Memory B cell (primary cell): ENCODE data around the gene KCND2.
"Not testable (repeated sequence)": the region's sequence is repeated elsewhere in the genome, so short reads cannot be mapped to it uniquely, and the experiment has no call there.

ENCODE experiments used
- ATAC-seq: fragments of 150-1000 bp; cut with Tn5 transposase; 2 replicates; pipeline ENCODE4 v1.10.0; 2021; ENCODE audit warnings: low read depth, mild to moderate bottlenecking, moderate library complexity
- DNase-seq, 2 donors: peaks; one replicate each; pipeline ENCODE4 v3.0.0; 2022; ENCODE audit warnings: low spot score in 2 of 2
- H3K27ac Mint-ChIP-seq: one replicate; pipeline ENCODE4 v1.8.0; 2022; ENCODE audit warnings: mild to moderate bottlenecking, moderate library complexity, mixed read lengths
- H3K27me3 Mint-ChIP-seq: one replicate; pipeline ENCODE4 v1.8.0; 2022; ENCODE audit warnings: mixed read lengths
- H3K36me3 Mint-ChIP-seq: one replicate; pipeline ENCODE4 v1.8.0; 2022; ENCODE audit warnings: mild to moderate bottlenecking, mixed read lengths
- H3K4me1 Mint-ChIP-seq: one replicate; pipeline ENCODE4 v1.8.0; 2022; ENCODE audit warnings: mixed read lengths
- H3K4me3 Mint-ChIP-seq: one replicate; pipeline ENCODE4 v1.8.0; 2022; ENCODE audit warnings: mild to moderate bottlenecking, moderate library complexity, mixed read lengths
- H3K9me3 Mint-ChIP-seq: one replicate; pipeline ENCODE4 v1.8.0; 2022; ENCODE audit warnings: mixed read lengths

Gene KCND2

DNA sequence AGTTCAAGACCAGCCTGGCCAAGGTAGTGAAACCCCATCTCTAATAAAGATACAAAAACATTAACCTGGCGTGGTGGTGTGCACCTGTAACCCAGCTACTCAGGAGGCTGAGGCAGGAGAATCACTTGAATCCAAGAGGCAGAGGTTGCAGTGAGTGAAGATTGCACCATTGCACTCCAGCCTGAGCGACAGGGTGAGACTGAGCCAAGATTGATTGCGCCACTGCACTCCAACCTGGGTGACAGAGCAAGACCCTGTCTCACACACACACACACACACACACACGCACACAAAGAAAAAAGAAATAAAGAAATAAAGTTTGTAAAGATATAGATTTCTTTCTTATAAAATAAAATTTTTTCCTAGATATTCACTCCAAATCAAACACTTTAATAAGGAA lies 305.7 kb downstream of the KCND2 start:
- not testable (repeated sequence) for ATAC-seq, H3K9me3 Mint-ChIP-seq, H3K4me3 Mint-ChIP-seq, H3K36me3 Mint-ChIP-seq, H3K27me3 Mint-ChIP-seq, H3K4me1 Mint-ChIP-seq, H3K27ac Mint-ChIP-seq, DNase-seq

DNA sequence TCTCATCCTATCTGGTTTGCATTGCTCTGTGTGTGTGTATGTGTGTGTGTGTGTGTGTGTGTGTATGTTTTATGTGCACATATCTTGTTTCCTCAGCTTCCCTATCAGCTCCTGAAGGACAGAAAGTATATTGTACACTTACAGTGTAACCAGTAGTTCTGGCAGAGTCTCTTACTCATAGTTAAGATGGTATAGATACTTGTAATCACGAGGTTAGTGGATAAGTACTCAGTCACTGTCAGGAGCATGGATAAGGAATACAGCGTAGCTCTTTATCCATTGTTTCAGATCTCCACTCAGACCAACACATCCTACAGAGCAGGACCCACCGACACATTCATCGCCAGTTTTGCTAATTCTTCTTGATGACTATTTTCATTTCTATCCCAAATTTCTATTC lies 309.9 kb downstream of the KCND2 start:
- Mint-ChIP-seq H3K36me3 (no peaks in the 10 kb centered on the region), H3K4me3 (no peak overlapping the region), H3K27ac (no peak overlapping the region), H3K4me1 (no peaks in the 10 kb centered on the region), H3K9me3 (peaks cover under 1% of the 10 kb centered on the region), H3K27me3 (no peaks in the 10 kb centered on the region)
- ATAC-seq (no peak), DNase-seq (no peak)

DNA sequence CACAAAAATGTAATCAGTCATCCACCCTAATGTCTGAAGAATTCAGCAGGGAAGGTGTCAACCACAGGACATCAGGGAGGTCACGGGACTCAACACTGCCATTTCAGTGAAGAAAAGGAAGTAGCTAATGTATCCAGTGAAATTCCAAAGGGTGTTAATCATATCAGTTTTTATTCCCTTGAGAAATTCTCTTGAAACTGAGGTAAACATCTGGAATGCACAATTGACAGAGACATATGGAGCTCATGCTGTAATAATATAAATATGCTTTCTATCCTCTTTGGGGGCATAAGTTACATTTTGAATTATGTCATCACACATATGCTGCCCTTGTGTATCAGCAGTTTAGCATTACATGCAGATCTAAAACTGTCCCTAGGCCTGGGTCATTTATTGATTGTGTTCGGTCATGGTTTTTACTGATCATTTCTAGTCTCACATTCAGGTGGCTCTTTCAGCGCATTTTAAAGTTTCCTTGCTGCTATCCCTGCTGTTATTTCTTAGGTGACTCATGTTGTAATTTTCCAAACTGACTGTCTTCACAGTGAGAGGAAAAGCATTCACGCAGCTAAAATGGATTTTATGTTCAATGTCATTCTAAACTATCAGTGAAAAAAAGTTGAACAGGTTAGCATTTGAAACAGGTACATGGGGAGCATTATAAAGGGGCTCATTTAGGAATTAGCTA lies 311.1 kb downstream of the KCND2 start:
- Mint-ChIP-seq H3K27ac (no peak overlapping the region), H3K36me3 (no peaks in the 10 kb centered on the region), H3K4me1 (no peaks in the 10 kb centered on the region), H3K27me3 (no peaks in the 10 kb centered on the region), H3K9me3 (no peaks in the 10 kb centered on the region), H3K4me3 (no peak overlapping the region)
- no peak for ATAC-seq
- DNase-seq: no peak

DNA sequence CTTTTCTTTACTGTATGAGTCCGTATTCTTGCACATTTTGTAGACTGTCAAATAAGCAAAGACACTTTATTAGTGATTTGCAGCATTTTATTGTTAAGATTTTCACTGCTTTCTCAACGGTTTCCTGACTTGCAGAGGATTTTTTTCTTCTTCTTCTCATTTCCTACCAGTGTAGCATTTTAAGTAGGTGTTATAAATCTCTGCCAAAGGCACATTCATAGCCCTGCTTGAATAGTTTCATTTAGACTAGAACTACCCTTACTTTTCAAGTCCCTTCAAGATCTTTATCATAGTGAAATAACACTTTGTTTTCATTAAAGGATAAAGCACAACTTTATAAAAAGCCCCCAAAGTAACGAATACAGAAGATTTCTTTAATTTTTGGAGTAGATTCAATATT lies 313.6 kb downstream of the KCND2 start:
- Mint-ChIP-seq H3K4me1 (no peaks in the 10 kb centered on the region), H3K9me3 (no peaks in the 10 kb centered on the region), H3K4me3 (no peak overlapping the region), H3K27ac (no peak overlapping the region), H3K27me3 (no peaks in the 10 kb centered on the region), H3K36me3 (no peaks in the 10 kb centered on the region)
- DNase-seq (no peak), ATAC-seq (no peak)

DNA sequence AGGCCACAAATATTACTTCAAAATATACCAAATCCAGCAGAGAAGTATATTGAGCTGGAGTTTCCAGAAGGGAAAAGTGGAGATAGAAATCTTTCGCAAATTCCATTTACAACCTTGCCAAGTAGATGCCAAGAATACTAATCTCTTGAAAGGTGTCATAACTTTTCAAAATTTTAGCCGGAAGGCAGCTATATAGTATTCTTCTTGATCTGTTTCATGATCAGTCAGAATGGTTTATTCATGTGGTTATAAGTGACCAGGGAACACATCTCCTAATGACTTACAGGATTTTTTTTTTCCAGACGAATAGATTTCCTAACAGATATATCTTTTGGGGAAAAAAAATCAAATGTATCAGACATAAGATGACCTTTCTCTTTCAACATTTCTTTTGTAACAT lies 314.3 kb downstream of the KCND2 start:
- no peak overlapping the region for H3K27ac Mint-ChIP-seq
- H3K36me3 Mint-ChIP-seq: no peaks in the 10 kb centered on the region
- DNase-seq (no peak), ATAC-seq (no peak)
- H3K4me3 Mint-ChIP-seq: no peak overlapping the region
- no peaks in the 10 kb centered on the region for H3K9me3 Mint-ChIP-seq
- no peaks in the 10 kb centered on the region for H3K4me1 Mint-ChIP-seq
- H3K27me3 Mint-ChIP-seq: no peaks in the 10 kb centered on the region

DNA sequence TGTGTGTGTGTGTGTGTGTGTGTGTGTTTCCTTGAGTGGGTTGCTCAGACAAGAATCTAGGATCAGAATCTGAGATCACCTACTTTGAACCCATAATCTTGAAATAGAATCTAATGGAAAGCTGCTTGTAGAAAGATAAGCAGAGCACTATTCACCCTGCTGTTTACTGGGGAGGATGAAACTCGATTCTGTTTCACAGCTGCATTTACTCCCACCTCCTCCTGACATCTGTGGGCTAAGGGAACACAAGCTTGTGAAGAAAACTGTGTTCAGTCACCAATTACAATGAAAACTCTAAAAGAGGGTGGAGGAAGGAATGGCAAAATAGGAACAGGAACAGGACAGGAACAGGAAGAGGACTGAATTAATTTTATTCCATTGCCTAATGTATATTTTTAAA lies 315.4 kb downstream of the KCND2 start:
- no peak overlapping the region for H3K4me3 Mint-ChIP-seq
- H3K4me1 Mint-ChIP-seq: no peaks in the 10 kb centered on the region
- H3K27ac Mint-ChIP-seq: no peak overlapping the region
- H3K9me3 Mint-ChIP-seq: no peaks in the 10 kb centered on the region
- no peaks in the 10 kb centered on the region for H3K27me3 Mint-ChIP-seq
- DNase-seq (no peak), ATAC-seq (no peak)
- H3K36me3 Mint-ChIP-seq: no peaks in the 10 kb centered on the region

DNA sequence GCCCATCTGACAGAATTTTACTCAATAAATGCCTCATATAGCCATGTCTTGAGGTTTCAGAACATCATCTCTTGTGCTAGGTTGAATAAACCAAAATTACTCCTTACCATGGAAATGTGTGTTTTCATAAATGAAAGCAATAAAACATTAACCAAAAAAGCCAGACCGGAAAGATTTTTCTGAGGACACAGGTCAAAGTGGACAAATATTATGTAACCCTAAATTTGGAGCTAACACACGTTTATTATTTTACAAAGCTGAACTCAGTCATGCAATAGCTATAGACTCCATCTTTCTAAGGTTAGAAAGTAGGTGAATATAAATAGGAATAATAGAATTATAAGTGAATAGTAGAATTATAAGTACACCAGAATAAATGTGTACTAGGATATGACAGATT lies 315.9 kb downstream of the KCND2 start:
- ATAC-seq: no peak
- Mint-ChIP-seq H3K36me3 (no peaks in the 10 kb centered on the region), H3K4me1 (no peaks in the 10 kb centered on the region), H3K4me3 (no peak overlapping the region), H3K27me3 (no peaks in the 10 kb centered on the region), H3K9me3 (no peaks in the 10 kb centered on the region), H3K27ac (no peak overlapping the region)
- no peak for DNase-seq

DNA sequence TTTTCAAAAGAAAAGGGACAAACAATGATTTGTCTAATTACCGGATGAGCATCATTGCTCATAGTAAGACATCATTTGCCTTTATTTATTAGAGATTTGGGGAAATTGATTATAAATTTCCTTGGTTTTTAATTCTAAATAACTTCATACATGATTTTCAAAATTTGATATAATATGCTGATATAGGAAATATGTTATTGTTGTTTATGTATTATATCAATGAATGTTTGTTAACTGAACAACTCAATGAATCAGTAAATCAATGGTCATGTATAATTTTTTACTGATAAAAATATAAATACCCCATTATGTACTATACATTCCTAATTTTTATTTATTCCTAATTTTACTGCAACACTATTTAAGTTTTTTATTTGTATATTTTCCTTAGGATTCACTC lies 327.6 kb downstream of the KCND2 start:
- ATAC-seq (no peak), DNase-seq (no peak)
- Mint-ChIP-seq H3K9me3 (peaks cover 5% of the 10 kb centered on the region), H3K27me3 (no peaks in the 10 kb centered on the region), H3K36me3 (no peaks in the 10 kb centered on the region), H3K4me3 (no peak overlapping the region), H3K4me1 (no peaks in the 10 kb centered on the region), H3K27ac (no peak overlapping the region)

DNA sequence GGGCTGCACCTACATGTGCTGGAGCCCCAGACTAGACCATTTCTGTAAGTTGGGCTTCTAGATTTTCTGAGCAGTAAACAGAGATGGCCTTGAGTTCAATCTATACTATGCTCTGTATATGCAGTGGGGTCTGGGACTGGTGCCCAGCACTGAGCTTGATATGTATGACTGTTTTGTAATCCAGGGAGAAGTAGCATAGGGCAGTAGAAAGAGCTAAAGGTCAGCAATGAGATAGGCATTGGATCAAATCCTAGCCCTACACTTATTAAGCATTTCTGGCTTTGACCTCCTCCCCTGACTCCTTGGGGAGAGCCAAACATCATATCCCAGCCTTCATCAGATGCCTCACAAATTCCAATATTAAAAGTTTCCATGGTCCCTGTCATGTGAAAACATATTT lies 330.4 kb downstream of the KCND2 start:
- DNase-seq (no peak), ATAC-seq (no peak)
- Mint-ChIP-seq H3K4me1 (no peaks in the 10 kb centered on the region), H3K4me3 (no peak overlapping the region), H3K27ac (no peak overlapping the region), H3K9me3 (peaks cover 7% of the 10 kb centered on the region), H3K36me3 (no peaks in the 10 kb centered on the region), H3K27me3 (no peaks in the 10 kb centered on the region)

DNA sequence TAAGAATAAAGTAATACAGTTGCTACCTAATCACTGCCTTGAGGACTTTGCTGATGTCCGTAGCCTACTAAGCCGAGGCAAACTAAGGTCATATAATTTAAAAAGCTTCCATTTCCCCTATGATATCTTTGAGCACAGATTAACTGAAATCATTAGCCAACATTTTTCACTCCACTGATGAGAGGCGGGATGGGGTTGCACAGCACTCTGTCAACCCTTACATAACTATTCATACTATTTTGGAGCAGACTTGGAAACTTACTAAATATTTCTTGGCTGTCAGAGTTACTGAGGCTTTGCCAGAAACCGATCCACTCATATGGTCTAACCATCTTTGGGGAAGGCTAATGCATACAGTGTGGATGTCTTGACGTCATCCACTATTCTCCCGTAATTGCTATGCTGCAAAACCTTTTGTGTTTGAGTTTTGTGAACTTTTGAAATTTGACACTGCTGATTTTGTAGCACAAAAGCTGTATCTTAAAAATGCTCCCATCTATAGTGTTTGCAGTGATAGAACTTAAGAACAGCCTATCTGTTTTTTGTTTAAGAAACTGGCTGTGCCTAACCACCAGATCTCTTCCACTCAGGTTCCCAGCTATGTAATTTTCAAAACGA lies 336.3 kb downstream of the KCND2 start:
- DNase-seq: no peak
- peaks cover 10% of the 10 kb centered on the region for H3K9me3 Mint-ChIP-seq
- H3K27ac Mint-ChIP-seq: no peak overlapping the region
- no peaks in the 10 kb centered on the region for H3K4me1 Mint-ChIP-seq
- H3K27me3 Mint-ChIP-seq: no peaks in the 10 kb centered on the region
- no peak for ATAC-seq
- no peak overlapping the region for H3K4me3 Mint-ChIP-seq
- no peaks in the 10 kb centered on the region for H3K36me3 Mint-ChIP-seq

DNA sequence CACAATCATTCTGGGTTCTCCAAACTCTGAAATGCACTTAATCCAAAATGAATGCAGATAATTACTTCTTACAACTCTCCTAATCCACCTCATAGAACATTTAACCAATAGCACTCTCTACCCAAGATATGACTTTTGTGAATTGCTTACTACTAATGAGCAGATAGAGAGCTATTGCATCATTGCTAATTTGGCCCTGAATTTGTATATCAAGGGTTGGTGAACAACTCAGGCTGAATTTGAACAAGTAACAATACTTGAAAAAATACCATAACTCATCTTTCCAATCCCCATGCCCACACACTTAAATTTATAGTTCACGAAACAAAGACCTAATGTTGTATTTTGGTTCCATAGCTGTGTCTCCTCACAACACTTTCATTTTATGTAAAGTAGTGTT lies 339.0 kb downstream of the KCND2 start:
- H3K4me3 Mint-ChIP-seq: no peak overlapping the region

DNA sequence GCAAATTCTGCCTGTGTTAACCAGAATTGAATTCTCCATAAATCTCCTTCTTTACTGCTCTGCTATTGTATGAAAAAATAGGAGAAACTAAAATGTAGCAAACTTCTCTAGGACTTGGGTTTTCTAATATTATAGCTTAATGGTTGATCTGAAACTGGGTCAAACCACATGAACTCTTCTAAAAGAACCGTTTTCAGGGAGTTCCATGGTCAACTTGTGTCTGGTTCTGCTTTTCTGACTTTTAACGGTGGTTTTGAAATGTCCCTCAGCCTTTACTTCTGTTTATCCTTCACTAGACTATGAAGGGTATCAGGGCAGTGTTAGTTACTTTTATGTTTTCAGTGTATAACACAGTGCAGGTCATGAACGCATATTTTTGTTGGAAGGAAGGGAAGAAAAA lies 342.7 kb downstream of the KCND2 start:
- Mint-ChIP-seq H3K4me3 (no peak overlapping the region), H3K4me1 (no peaks in the 10 kb centered on the region), H3K36me3 (no peaks in the 10 kb centered on the region), H3K27me3 (no peaks in the 10 kb centered on the region), H3K27ac (no peak overlapping the region), H3K9me3 (peaks cover 3% of the 10 kb centered on the region)
- DNase-seq (no peak), ATAC-seq (no peak)

More for the DNA sequence above, 339.0 kb downstream of the KCND2 start:
- no peaks in the 10 kb centered on the region for H3K4me1 Mint-ChIP-seq
- H3K27ac Mint-ChIP-seq: no peak overlapping the region
- H3K36me3 Mint-ChIP-seq: no peaks in the 10 kb centered on the region
- DNase-seq: no peak
- no peak for ATAC-seq
- peaks cover 3% of the 10 kb centered on the region for H3K9me3 Mint-ChIP-seq
- no peaks in the 10 kb centered on the region for H3K27me3 Mint-ChIP-seq

DNA sequence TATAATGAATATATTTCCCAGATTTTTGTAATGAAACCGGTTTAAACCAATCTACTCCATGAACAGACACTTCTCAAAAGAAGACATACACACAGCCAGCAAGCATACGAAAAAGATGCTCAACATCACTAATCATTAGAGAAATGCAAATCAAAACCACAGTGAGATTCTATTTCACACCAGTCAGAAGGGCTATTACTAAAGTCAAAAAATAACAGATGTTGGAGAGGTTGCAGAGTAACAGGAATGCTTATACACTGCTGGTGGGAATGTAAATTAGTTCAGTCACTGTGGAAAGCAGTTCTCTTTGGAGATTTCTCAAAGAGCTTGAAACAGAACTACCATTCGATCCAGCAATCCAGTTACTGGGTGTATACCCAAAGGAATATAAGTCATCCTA lies 344.3 kb downstream of the KCND2 start:
- DNase-seq (no peak), ATAC-seq (no peak)
- H3K4me3 Mint-ChIP-seq: no peak overlapping the region
- H3K36me3 Mint-ChIP-seq: no peaks in the 10 kb centered on the region
- no peaks in the 10 kb centered on the region for H3K27me3 Mint-ChIP-seq
- no peaks in the 10 kb centered on the region for H3K9me3 Mint-ChIP-seq
- no peak overlapping the region for H3K27ac Mint-ChIP-seq
- H3K4me1 Mint-ChIP-seq: no peaks in the 10 kb centered on the region

DNA sequence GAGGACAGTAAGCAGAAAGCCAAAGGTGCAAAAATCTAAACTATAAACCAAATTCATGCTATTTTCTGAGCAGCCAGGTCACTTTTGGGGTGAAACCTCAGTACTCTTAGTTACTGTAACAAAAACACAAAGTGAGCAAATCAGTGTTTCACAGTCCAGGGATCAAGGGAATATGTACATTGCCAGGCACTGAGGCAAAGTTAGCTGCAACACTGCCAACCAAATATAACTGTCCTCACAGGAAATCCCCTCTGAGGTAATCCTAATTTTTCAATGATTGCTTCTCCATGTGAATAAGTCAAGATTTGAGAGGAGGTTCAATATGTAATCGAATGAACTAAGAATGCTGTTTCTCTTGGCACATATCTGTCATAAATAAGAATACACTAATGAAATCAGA lies 355.3 kb downstream of the KCND2 start:
- H3K9me3 Mint-ChIP-seq: no peaks in the 10 kb centered on the region
- H3K36me3 Mint-ChIP-seq: no peaks in the 10 kb centered on the region
- no peaks in the 10 kb centered on the region for H3K4me1 Mint-ChIP-seq
- ATAC-seq (no peak), DNase-seq (no peak)
- H3K27me3 Mint-ChIP-seq: no peaks in the 10 kb centered on the region
- H3K4me3 Mint-ChIP-seq: no peak overlapping the region
- no peak overlapping the region for H3K27ac Mint-ChIP-seq

DNA sequence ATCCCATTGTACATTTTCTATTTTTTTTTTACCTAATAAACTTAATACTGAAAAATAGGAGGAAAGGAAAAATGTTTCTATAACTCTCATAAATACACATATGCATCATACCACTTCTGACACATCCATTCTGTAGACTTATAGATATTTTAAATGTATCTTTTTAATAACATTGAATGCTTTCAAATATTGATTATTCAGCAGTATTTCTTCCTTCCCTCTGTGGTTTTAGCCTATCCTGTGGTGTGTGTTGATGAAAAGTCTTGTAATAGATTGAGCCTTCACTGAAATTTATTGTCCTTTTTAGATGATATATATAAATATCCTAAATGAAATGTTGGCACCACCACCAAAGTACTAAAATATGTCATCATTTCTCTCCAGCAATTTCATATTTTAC lies 366.9 kb downstream of the KCND2 start:
- ATAC-seq (no peak), DNase-seq (no peak)
- H3K27ac Mint-ChIP-seq: no peak overlapping the region
- no peaks in the 10 kb centered on the region for H3K9me3 Mint-ChIP-seq
- no peak overlapping the region for H3K4me3 Mint-ChIP-seq
- H3K36me3 Mint-ChIP-seq: no peaks in the 10 kb centered on the region
- no peaks in the 10 kb centered on the region for H3K27me3 Mint-ChIP-seq
- H3K4me1 Mint-ChIP-seq: no peaks in the 10 kb centered on the region
